Measurements from ENCODE around the gene BPIFB3.

DNA sequence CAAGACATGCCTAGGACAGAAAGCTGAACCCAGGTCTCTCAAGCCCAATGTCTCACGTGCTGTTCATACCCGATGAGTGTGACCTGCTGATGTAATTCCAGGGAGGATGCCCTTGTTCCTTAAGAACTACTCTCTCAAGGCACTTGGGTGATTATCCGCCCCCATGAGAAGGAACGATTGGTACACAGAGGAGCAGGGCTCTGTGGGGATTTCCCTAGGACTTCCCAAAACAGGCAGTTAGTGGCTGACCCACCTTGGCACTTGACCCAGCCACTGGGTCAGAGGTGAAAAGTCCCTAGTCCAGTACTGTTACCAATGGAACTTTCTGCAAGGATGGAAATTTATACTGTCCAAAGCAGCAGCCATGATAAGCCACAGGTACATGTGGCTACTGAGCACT, 31.4 kb upstream of the BPIFB3 start:
- TF ChIP-seq, protein P1, sequence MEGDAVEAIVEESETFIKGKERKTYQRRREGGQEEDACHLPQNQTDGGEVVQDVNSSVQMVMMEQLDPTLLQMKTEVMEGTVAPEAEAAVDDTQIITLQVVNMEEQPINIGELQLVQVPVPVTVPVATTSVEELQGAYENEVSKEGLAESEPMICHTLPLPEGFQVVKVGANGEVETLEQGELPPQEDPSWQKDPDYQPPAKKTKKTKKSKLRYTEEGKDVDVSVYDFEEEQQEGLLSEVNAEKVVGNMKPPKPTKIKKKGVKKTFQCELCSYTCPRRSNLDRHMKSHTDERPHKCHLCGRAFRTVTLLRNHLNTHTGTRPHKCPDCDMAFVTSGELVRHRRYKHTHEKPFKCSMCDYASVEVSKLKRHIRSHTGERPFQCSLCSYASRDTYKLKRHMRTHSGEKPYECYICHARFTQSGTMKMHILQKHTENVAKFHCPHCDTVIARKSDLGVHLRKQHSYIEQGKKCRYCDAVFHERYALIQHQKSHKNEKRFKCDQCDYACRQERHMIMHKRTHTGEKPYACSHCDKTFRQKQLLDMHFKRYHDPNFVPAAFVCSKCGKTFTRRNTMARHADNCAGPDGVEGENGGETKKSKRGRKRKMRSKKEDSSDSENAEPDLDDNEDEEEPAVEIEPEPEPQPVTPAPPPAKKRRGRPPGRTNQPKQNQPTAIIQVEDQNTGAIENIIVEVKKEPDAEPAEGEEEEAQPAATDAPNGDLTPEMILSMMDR (IDR thresholded peaks at IDR 0.05): no peak
- TF ChIP-seq, protein P2, sequence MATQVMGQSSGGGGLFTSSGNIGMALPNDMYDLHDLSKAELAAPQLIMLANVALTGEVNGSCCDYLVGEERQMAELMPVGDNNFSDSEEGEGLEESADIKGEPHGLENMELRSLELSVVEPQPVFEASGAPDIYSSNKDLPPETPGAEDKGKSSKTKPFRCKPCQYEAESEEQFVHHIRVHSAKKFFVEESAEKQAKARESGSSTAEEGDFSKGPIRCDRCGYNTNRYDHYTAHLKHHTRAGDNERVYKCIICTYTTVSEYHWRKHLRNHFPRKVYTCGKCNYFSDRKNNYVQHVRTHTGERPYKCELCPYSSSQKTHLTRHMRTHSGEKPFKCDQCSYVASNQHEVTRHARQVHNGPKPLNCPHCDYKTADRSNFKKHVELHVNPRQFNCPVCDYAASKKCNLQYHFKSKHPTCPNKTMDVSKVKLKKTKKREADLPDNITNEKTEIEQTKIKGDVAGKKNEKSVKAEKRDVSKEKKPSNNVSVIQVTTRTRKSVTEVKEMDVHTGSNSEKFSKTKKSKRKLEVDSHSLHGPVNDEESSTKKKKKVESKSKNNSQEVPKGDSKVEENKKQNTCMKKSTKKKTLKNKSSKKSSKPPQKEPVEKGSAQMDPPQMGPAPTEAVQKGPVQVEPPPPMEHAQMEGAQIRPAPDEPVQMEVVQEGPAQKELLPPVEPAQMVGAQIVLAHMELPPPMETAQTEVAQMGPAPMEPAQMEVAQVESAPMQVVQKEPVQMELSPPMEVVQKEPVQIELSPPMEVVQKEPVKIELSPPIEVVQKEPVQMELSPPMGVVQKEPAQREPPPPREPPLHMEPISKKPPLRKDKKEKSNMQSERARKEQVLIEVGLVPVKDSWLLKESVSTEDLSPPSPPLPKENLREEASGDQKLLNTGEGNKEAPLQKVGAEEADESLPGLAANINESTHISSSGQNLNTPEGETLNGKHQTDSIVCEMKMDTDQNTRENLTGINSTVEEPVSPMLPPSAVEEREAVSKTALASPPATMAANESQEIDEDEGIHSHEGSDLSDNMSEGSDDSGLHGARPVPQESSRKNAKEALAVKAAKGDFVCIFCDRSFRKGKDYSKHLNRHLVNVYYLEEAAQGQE (IDR thresholded peaks at IDR 0.05; ENCODE audit: insufficient read depth in 1 of 2, low read depth in 2 of 2, low read length in 1 of 2): no peak
- no peak for TF ChIP-seq POLR2AphosphoS5 (IDR thresholded peaks at IDR 0.05; ENCODE audit: low read depth, low read length)
- TF ChIP-seq TCF7L2 (IDR thresholded peaks at IDR 0.05; ENCODE audit: low read depth, low read length): no peak
- no peak for TF ChIP-seq SIN3A (IDR thresholded peaks at IDR 0.05; ENCODE audit: borderline replicate concordance, insufficient read depth, low read depth, low read length)

All from Panc1 (cell line).